Uterus (tissue), 4 donors: ENCODE measurements around the gene CNR1. TPM values are rescaled to one million over a fixed set of nuclear protein-coding genes. Genes with fewer than 3 reads are reported as not detected.

Experiments used
- DNase-seq, 2 donors: peaks; one replicate each; pipeline ENCODE4 v3.0.0-alpha.2; 2019 to 2020
- H3K27ac ChIP-seq, 2 donors: fragments of 200-600 bp; sonication (generic); 1 replicate in 1 of 2; 2 replicates in 1 of 2; pipeline ENCODE4 v1.5.1; 2016 to 2018
- H3K27me3 ChIP-seq, 2 donors: fragments of 200-600 bp; sonication (generic); one replicate each; pipeline ENCODE4 v1.5.1; 2018 to 2019; ENCODE audit warnings: control low read depth in 1 of 2
- H3K36me3 ChIP-seq, 2 donors: fragments of 200-600 bp; sonication (generic); one replicate each; pipeline ENCODE4 v1.5.1; 2019; ENCODE audit warnings: control low read depth in 1 of 2
- H3K4me1 ChIP-seq, 2 donors: fragments of 200-600 bp; sonication (generic); one replicate each; pipeline ENCODE4 v1.5.1; 2018 to 2019; ENCODE audit warnings: control low read depth in 1 of 2
- H3K4me3 ChIP-seq, 2 donors: fragments of 200-600 bp; sonication (generic); 1 replicate in 1 of 2; 2 replicates in 1 of 2; pipeline ENCODE4 v1.5.1; 2018 to 2019; ENCODE audit warnings: mild to moderate bottlenecking in 1 of 2
- H3K9me3 ChIP-seq, 2 donors: fragments of 200-600 bp; sonication (generic); one replicate each; pipeline ENCODE4 v1.5.1; 2019; ENCODE audit warnings: control low read depth in 1 of 2
- POLR2A ChIP-seq, 2 donors: fragments of 450-650 bp; IDR thresholded peaks; one replicate each; pipeline ENCODE4 v1.6.1; 2016; ENCODE audit warnings: antibody characterized with exemption in 2 of 2, mild to moderate bottlenecking in 1 of 2, moderate library complexity in 1 of 2
- intact Hi-C: fragments of 100-400 bp; cut with DNase I; formaldehyde crosslinking; loops from one replicate; pipeline ENCODE4 v1.15.1; 2023; ENCODE audit warnings: low total_unique reads
- total RNA-seq, 4 donors: library from RNA; depleted of rRNA in 3 of 4; stranded (reverse); fragments of >200 nt in 3 of 4; gene quantifications; one replicate each; pipeline versions ENCODE4 v1.1.0 to v1.2.4, GENCODE V29; 2014 to 2023
- TF ChIP-seq, protein P1 (sequence below), 4 experiments: fragments of 200-600 bp in 2 of 4; fragments of 450-650 bp in 2 of 4; sonication (generic) in 2 of 4; IDR thresholded peaks; one replicate each; pipeline ENCODE4 v1.5.1; 2016 to 2019; ENCODE audit warnings: antibody characterized with exemption in 4 of 4, mild to moderate bottlenecking in 2 of 4, moderate library complexity in 1 of 4
- donor health status: DM: yes; HTN: yes; CAD: no.

The CNR1 gene
- total RNA-seq, 4 donors from 2014 or later, result 1.4 to 11.0 (median 7.3) TPM

DNA sequence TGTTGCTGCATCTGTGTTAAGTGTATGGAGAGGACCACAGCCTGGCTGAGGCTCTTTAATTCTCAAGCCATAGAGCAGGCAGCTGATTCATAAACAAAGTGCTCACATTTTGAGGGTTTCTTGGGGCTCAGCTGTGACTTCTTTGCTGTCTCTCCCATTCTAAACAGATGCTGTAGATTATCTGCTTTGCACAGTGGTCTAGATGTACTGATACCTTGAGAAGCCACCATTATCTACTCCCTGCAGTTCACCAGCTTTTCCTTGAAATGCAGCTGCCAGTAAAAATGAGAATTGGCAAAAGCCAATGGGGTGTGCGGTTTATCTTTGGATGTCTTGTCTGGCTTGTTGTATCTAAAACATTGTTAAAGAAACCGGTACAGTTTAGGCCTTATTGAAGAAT, 5.2 kb upstream of the CNR1 start:
- H3K4me1 ChIP-seq, result peaks cover 0 to 10% of the 10 kb centered on the region in 2 donors
- H3K36me3 ChIP-seq, result no peaks in the 10 kb centered on the region
- peaks cover 0 to 9% of the 10 kb centered on the region in 2 donors for H3K27me3 ChIP-seq
- no peak overlapping the region for H3K27ac ChIP-seq
- intact Hi-C loops, result no loop called here
- DNase-seq, result no peak
- TF ChIP-seq, protein P1, sequence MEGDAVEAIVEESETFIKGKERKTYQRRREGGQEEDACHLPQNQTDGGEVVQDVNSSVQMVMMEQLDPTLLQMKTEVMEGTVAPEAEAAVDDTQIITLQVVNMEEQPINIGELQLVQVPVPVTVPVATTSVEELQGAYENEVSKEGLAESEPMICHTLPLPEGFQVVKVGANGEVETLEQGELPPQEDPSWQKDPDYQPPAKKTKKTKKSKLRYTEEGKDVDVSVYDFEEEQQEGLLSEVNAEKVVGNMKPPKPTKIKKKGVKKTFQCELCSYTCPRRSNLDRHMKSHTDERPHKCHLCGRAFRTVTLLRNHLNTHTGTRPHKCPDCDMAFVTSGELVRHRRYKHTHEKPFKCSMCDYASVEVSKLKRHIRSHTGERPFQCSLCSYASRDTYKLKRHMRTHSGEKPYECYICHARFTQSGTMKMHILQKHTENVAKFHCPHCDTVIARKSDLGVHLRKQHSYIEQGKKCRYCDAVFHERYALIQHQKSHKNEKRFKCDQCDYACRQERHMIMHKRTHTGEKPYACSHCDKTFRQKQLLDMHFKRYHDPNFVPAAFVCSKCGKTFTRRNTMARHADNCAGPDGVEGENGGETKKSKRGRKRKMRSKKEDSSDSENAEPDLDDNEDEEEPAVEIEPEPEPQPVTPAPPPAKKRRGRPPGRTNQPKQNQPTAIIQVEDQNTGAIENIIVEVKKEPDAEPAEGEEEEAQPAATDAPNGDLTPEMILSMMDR (IDR thresholded peaks at IDR 0.05), result no peak
- no peak for TF ChIP-seq POLR2A (IDR thresholded peaks at IDR 0.05)
- no peaks in the 10 kb centered on the region for H3K9me3 ChIP-seq
- no peak overlapping the region for H3K4me3 ChIP-seq

- Histone ChIP-seq H3K27ac (no peak overlapping the region), H3K27me3 (peaks cover 11 to 12% of the 10 kb centered on the region in 2 donors), H3K4me1 (peaks cover 0 to 17% of the 10 kb centered on the region in 2 donors), H3K9me3 (no peaks in the 10 kb centered on the region), H3K36me3 (no peaks in the 10 kb centered on the region), H3K4me3 (no peak overlapping the region)
- intact Hi-C loops, result no loop called here
- TF ChIP-seq, protein P1 (IDR thresholded peaks at IDR 0.05), result no peak
- TF ChIP-seq POLR2A (IDR thresholded peaks at IDR 0.05), result no peak
- DNase-seq, result no peak
Measured at GRCh38 chr6:88168362-88168761, 2.2 kb upstream of the CNR1 start.

GRCh38 chr6:88167352-88167937, 1.3 kb upstream of the CNR1 start:
- intact Hi-C loops, result no loop called here
- Histone ChIP-seq H3K27me3 (peaks cover 11 to 12% of the 10 kb centered on the region in 2 donors), H3K27ac (no peak overlapping the region), H3K4me3 (peak overlapping the region; percentile 36 to 44), H3K4me1 (peaks cover 0 to 17% of the 10 kb centered on the region in 2 donors), H3K36me3 (no peaks in the 10 kb centered on the region), H3K9me3 (no peaks in the 10 kb centered on the region)
- TF ChIP-seq, protein P1 (IDR thresholded peaks at IDR 0.05), result no peak
- TF ChIP-seq POLR2A (IDR thresholded peaks at IDR 0.05), result no peak
- no peak for DNase-seq

DNA sequence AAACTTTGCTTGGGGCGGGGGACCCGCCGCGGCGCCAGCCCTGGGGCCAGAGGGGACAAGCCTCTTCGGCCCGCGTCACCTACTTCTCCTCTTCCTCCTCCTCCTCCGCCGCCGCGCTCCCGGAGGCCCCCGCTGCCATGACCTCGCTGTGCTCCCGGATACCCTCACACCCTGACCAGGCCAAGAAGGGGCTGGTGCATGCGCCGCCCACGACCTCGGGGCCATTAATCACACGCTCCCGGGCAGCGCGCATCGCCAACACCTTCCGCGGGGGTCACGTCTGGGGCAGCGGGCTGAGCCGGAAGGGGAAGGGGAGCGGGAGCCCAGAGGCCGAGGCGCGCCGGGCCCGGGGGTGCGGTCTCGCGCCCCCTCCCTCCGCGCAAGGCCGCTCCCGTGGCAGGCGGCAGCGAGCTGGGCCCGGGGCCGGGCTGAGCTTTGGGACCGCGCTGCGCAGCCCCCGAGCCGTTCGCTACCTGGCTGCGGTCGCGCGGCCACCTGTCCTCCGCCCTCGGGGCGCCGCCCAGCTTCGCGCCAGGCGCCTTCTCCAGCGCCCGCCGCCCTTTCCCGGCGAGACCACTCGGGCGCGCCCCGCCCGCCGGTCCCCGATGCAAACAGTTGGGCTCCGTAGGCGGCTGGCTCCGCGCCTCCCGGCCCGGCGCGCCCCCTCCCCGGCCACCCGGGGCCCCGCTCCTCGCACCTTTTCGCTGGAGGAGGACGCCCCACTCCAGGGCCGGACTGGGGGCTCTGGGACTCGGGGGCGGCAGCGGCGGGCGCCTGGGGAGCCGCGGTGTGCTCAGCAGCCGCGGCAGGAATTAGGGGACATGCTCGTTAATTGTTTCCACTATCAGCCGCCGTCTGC, 575 bp upstream of the CNR1 start:
- Histone ChIP-seq H3K4me1 (peaks cover 0 to 17% of the 10 kb centered on the region in 2 donors), H3K36me3 (no peaks in the 10 kb centered on the region), H3K27me3 (peaks cover 11 to 12% of the 10 kb centered on the region in 2 donors), H3K9me3 (no peaks in the 10 kb centered on the region), H3K27ac (peak overlapping the region; percentile 33 to 45), H3K4me3 (peak overlapping the region; percentile 36 to 44)
- no peak for TF ChIP-seq POLR2A (IDR thresholded peaks at IDR 0.05)
- TF ChIP-seq, protein P1 (IDR thresholded peaks at IDR 0.05), result no peak
- intact Hi-C loops, result no loop called here
- no peak for DNase-seq
